K562 (cell line): ENCODE results near the gene AMER3. TPM values are rescaled to one million over a fixed set of nuclear protein-coding genes. Genes with fewer than 3 reads are reported as not detected.
A peak's percentile ranks its signal among the peaks of the same experiment; 100 is the strongest.

Experiments used
- CBX1 ChIP-seq: sonication (generic); IDR thresholded peaks from 2 replicates; pipeline ENCODE4 v1.6.1; 2016; ENCODE audit warnings: antibody characterized with exemption, low read depth, mild to moderate bottlenecking
- CTBP1 ChIP-seq: fragments of 450-650 bp; IDR thresholded peaks from 2 replicates; pipeline ENCODE4 v1.6.1; 2016; ENCODE audit warnings: borderline replicate concordance
- HNRNPL ChIP-seq: fragments of 200-400 bp; formaldehyde crosslinking; IDR thresholded peaks from 2 replicates; pipeline ENCODE4 v1.6.1; 2017; ENCODE audit warnings: low read depth, mild to moderate bottlenecking, low read length
- MAFG ChIP-seq: fragments of 450-650 bp; conservative IDR thresholded peaks from 2 replicates; pipeline ENCODE4 v1.6.1; 2016; ENCODE audit warnings: missing genetic modification characterization, missing compliant biosample characterization
- PHF8 ChIP-seq: fragments of 200-600 bp; sonication (generic); IDR thresholded peaks from 2 replicates; pipeline ENCODE4 v1.6.1; 2012; ENCODE audit warnings: mixed run types, mild to moderate bottlenecking, inconsistent platforms, low read length, moderate library complexity, borderline replicate concordance
- RBFOX2 ChIP-seq: fragments of 200-400 bp; formaldehyde crosslinking; IDR thresholded peaks from 2 replicates; pipeline ENCODE4 v1.6.1; 2017; ENCODE audit warnings: low read depth, mild to moderate bottlenecking, low read length, moderate library complexity
- RBM15 ChIP-seq: fragments of 200-400 bp; formaldehyde crosslinking; IDR thresholded peaks from 2 replicates; pipeline ENCODE4 v1.6.1; 2018; ENCODE audit warnings: mild to moderate bottlenecking, low read length, moderate library complexity; ENCODE audit not compliant: insufficient read depth
- SAP30 ChIP-seq: fragments of 200-600 bp; sonication (generic); IDR thresholded peaks from 2 replicates; pipeline ENCODE4 v1.6.1; 2012; ENCODE audit warnings: borderline replicate concordance, low read depth, mild to moderate bottlenecking, moderate library complexity, low read length, control low read depth, inconsistent platforms; ENCODE audit not compliant: insufficient read depth, poor library complexity, severe bottlenecking
- SUPT5H ChIP-seq: fragments of 450-650 bp; IDR thresholded peaks from 2 replicates; pipeline ENCODE4 v1.6.1; 2016
- TAF9B ChIP-seq: fragments of 450-650 bp; IDR thresholded peaks from 2 replicates; pipeline ENCODE4 v1.6.1; 2018; ENCODE audit warnings: mild to moderate bottlenecking; ENCODE audit not compliant: partially characterized antibody
- TOE1 ChIP-seq, 2 experiments: fragments of 450-650 bp in 1 of 2; sonication (generic) in 1 of 2; formaldehyde crosslinking in 1 of 2; IDR thresholded peaks; 2 replicates each; pipeline versions ENCODE4 v1.7.1 to v1.8.0; 2016 to 2022; ENCODE audit warnings: borderline replicate concordance in 2 of 2, mild to moderate bottlenecking in 2 of 2, antibody characterized with exemption in 1 of 2, inconsistent platforms in 1 of 2, low read depth in 1 of 2, missing genetic modification reagents in 1 of 2, moderate library complexity in 1 of 2
- ZNF384 ChIP-seq: IDR thresholded peaks from 2 replicates; pipeline ENCODE4 v1.6.1; 2012; ENCODE audit warnings: low read depth, low read length, improper control_type of control experiment
- polyA plus RNA-seq, 8 experiments: library from polyadenylated mRNA; depleted of rRNA in 4 of 8; stranded (reverse) in 5 of 8; unstranded in 3 of 8; fragments of >200 nt; fragmentation: Nextera tagmentation in 2 of 8; fragmentation: Illumina TruSeq in 1 of 8; extraction: Ambion mirVana in 2 of 8; extraction: Trizol in 1 of 8; gene quantifications; 2 replicates each; pipeline versions ENCODE4 v1.2.1 to v1.2.3, GENCODE V29; 2011 to 2014; ENCODE audit warnings: inconsistent platforms in 1 of 8, missing spikeins in 1 of 8
- total RNA-seq, 7 experiments: library from RNA; depleted of rRNA in 6 of 7; stranded (reverse); fragments of >200 nt in 6 of 7; fragmentation: Illumina TruSeq in 2 of 7; extraction: Trizol in 2 of 7; gene quantifications; 2 replicates each; pipeline versions ENCODE4 v1.2.1 to v1.2.3, GENCODE V29; 2011 to 2021; ENCODE audit warnings: low replicate concordance in 1 of 7
- TF ChIP-seq, protein P1 (sequence below), 2 experiments: IDR thresholded peaks; 2 replicates each; pipeline ENCODE4 v1.6.1; 2012; ENCODE audit warnings: improper control_type of control experiment in 2 of 2, low read depth in 2 of 2, low read length in 2 of 2, borderline replicate concordance in 1 of 2
- TF ChIP-seq, protein P2 (sequence below): fragments of 450-650 bp; IDR thresholded peaks from 2 replicates; pipeline ENCODE4 v1.6.1; 2016; ENCODE audit warnings: low read depth

Gene AMER3
- total and polyA plus RNA-seq, 9 of the 15 experiments (the other 6 are each of a cell fraction or from before 2014, with no cell fraction given), result not detected

DNA sequence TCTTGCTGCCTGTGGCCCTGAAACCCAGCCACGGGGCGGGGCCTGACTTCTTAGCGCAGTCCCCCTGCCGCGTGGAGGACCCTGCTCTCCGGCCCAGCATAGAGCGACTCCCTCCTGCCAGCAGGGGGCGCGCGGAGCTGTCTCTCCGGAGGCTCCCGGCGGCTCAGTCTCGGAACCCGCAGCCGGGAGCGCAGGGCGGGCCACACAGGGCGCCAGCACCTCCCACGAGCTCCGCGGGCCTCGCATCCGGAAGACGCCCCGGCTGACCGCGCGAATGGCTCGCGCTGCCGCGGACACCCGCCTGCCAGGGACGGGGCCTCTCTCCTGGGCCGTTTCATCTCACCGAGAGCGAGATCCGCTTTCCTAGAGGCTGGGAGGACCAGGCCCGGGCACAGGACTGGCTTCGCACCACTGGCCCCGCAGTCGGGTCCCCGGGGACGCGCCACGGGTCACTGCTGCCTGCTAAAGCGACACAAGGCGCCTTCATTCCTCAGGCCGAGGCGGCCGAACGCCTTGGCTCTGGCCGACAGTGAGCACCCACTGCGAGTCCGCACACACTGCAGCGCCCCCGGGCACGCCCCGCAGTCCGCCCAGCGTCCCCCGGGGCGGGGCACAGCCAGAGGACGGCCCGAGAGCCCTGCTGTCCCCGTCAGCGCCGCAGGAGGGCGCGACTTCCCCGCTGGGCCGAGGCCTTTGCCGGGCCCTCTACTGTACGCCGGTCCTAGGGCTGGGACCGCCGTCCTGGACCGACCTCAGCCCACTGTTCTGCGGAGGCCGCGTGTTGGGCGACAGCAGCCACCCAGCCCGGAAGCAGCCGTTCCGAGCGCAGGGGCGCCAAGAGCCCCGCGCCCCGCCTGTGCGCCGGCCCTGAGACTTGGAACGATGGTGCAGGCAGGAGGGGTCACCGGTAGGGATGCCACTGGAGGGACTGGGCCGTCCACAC, 42.4 kb downstream of the AMER3 start (continued):
- peak; percentile 63; the same call in 1 of the 2 replicates for TF ChIP-seq PHF8
- peak; percentile 35; the same call in 1 of the 2 replicates for TF ChIP-seq TOE1 (IDR thresholded peaks at IDR 0.05; ENCODE audit: borderline replicate concordance)
- no peak for TF ChIP-seq TOE1 (CRISPR knock-in tag; IDR thresholded peaks at IDR 0.05; ENCODE audit: borderline replicate concordance, low read depth)
- no peak for TF ChIP-seq TAF9B
- no peak for TF ChIP-seq MAFG (tag)
- peak; percentile 77; the same call in 1 of the 2 replicates for TF ChIP-seq CTBP1
- no peak for TF ChIP-seq RBM15
- peak; percentile 87; the same call in 1 of the 2 replicates for TF ChIP-seq HNRNPL
- TF ChIP-seq, protein P1, sequence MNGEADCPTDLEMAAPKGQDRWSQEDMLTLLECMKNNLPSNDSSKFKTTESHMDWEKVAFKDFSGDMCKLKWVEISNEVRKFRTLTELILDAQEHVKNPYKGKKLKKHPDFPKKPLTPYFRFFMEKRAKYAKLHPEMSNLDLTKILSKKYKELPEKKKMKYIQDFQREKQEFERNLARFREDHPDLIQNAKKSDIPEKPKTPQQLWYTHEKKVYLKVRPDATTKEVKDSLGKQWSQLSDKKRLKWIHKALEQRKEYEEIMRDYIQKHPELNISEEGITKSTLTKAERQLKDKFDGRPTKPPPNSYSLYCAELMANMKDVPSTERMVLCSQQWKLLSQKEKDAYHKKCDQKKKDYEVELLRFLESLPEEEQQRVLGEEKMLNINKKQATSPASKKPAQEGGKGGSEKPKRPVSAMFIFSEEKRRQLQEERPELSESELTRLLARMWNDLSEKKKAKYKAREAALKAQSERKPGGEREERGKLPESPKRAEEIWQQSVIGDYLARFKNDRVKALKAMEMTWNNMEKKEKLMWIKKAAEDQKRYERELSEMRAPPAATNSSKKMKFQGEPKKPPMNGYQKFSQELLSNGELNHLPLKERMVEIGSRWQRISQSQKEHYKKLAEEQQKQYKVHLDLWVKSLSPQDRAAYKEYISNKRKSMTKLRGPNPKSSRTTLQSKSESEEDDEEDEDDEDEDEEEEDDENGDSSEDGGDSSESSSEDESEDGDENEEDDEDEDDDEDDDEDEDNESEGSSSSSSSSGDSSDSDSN (IDR thresholded peaks at IDR 0.05; ENCODE audit: borderline replicate concordance in 1 of 2, low read depth in 2 of 2, low read length in 2 of 2), result peak; percentile 86 to 90; a peak in 3 of 4 replicates
- TF ChIP-seq SUPT5H, result peak; percentile 42; the same call in 1 of the 2 replicates
- TF ChIP-seq, protein P2, sequence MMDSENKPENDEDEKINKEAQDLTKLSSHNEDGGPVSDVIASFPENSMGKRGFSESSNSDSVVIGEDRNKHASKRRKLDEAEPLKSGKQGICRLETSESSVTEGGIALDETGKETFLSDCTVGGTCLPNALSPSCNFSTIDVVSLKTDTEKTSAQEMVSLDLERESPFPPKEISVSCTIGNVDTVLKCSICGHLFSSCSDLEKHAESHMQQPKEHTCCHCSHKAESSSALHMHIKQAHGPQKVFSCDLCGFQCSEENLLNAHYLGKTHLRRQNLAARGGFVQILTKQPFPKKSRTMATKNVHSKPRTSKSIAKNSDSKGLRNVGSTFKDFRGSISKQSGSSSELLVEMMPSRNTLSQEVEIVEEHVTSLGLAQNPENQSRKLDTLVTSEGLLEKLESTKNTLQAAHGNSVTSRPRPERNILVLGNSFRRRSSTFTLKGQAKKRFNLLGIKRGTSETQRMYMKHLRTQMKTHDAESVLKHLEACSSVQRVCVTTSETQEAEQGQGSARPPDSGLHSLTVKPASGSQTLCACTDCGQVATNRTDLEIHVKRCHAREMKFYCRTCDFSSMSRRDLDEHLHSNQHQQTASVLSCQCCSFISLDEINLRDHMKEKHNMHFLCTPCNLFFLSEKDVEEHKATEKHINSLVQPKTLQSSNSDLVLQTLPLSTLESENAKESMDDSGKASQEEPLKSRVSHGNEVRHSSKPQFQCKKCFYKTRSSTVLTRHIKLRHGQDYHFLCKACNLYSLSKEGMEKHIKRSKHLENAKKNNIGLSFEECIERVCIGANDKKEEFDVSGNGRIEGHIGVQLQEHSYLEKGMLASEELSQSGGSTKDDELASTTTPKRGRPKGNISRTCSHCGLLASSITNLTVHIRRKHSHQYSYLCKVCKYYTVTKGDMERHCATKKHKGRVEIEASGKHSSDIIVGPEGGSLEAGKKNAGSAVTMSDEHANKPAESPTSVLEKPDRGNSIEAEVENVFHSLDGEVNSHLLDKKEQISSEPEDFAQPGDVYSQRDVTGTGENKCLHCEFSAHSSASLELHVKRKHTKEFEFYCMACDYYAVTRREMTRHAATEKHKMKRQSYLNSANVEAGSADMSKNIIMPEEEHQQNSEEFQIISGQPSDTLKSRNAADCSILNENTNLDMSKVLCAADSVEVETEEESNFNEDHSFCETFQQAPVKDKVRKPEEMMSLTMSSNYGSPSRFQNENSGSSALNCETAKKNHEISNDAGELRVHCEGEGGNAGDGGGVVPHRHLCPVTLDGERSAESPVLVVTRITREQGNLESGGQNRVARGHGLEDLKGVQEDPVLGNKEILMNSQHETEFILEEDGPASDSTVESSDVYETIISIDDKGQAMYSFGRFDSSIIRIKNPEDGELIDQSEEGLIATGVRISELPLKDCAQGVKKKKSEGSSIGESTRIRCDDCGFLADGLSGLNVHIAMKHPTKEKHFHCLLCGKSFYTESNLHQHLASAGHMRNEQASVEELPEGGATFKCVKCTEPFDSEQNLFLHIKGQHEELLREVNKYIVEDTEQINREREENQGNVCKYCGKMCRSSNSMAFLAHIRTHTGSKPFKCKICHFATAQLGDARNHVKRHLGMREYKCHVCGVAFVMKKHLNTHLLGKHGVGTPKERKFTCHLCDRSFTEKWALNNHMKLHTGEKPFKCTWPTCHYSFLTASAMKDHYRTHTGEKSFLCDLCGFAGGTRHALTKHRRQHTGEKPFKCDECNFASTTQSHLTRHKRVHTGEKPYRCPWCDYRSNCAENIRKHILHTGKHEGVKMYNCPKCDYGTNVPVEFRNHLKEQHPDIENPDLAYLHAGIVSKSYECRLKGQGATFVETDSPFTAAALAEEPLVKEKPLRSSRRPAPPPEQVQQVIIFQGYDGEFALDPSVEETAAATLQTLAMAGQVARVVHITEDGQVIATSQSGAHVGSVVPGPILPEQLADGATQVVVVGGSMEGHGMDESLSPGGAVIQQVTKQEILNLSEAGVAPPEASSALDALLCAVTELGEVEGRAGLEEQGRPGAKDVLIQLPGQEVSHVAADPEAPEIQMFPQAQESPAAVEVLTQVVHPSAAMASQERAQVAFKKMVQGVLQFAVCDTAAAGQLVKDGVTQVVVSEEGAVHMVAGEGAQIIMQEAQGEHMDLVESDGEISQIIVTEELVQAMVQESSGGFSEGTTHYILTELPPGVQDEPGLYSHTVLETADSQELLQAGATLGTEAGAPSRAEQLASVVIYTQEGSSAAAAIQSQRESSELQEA, result no peak
- peak; percentile 41 for TF ChIP-seq SAP30
- 0 out of 2 replicates have a peak, but pooled peaks have one; percentile 7 for TF ChIP-seq ZNF384
- peak; percentile 77 for TF ChIP-seq RBFOX2
- peak; percentile 15; the same call in 1 of the 2 replicates for TF ChIP-seq CBX1
